Esophagus squamous epithelium (tissue), 4 donors: Measurements from ENCODE around the gene BATF.

ENCODE experiments used
- POLR2A ChIP-seq, 4 donors: fragments of 450-650 bp; IDR thresholded peaks; one replicate each; pipeline ENCODE4 v1.6.1; 2017; ENCODE audit warnings: antibody characterized with exemption in 4 of 4, mild to moderate bottlenecking in 4 of 4, moderate library complexity in 3 of 4
- TF ChIP-seq, protein P1 (sequence below), 6 experiments: fragments of 450-650 bp in 4 of 6; fragments of 200-600 bp in 2 of 6; sonication (generic) in 2 of 6; IDR thresholded peaks; one replicate each; pipeline ENCODE4 v1.5.1; 2016 to 2019; ENCODE audit warnings: antibody characterized with exemption in 6 of 6, mild to moderate bottlenecking in 4 of 6, moderate library complexity in 4 of 6

- TF ChIP-seq, protein P1, sequence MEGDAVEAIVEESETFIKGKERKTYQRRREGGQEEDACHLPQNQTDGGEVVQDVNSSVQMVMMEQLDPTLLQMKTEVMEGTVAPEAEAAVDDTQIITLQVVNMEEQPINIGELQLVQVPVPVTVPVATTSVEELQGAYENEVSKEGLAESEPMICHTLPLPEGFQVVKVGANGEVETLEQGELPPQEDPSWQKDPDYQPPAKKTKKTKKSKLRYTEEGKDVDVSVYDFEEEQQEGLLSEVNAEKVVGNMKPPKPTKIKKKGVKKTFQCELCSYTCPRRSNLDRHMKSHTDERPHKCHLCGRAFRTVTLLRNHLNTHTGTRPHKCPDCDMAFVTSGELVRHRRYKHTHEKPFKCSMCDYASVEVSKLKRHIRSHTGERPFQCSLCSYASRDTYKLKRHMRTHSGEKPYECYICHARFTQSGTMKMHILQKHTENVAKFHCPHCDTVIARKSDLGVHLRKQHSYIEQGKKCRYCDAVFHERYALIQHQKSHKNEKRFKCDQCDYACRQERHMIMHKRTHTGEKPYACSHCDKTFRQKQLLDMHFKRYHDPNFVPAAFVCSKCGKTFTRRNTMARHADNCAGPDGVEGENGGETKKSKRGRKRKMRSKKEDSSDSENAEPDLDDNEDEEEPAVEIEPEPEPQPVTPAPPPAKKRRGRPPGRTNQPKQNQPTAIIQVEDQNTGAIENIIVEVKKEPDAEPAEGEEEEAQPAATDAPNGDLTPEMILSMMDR (IDR thresholded peaks at IDR 0.05), result no peak
- TF ChIP-seq POLR2A (IDR thresholded peaks at IDR 0.05), result peak in 2 of 4 donors; percentile 51 to 73
Observed at GRCh38 chr14:75522224-75522982, at the start of gene BATF.
